Measurements from ENCODE around the gene ATP8B1. TPM values are rescaled to one million over a fixed set of nuclear protein-coding genes. Genes with fewer than 3 reads are reported as not detected.

Gene ATP8B1
- total and polyA plus RNA-seq, 9 of the 15 experiments (the other 6 are each of a cell fraction or from before 2014, with no cell fraction given), result 0.01 to 0.22 (median 0.03) TPM; not detected in 3

- TF ChIP-seq MYC (IDR thresholded peaks at IDR 0.05; ENCODE audit: low read depth, low read length) (no peak), MYC (CRISPR knock-in tag; IDR thresholded peaks at IDR 0.05; ENCODE audit: borderline replicate concordance, low read depth) (no peak), ELF1 (tag; IDR thresholded peaks at IDR 0.05) (peak; percentile 38; the same call in 1 of the 2 replicates), CEBPB (tag; IDR thresholded peaks at IDR 0.05) (peak; percentile 63; the same call in 1 of the 2 replicates), PREB (CRISPR knock-in tag; IDR thresholded peaks at IDR 0.05) (no peak), JUNB (CRISPR knock-in tag; conservative IDR thresholded peaks at IDR 0.05) (no peak), KDM2B (CRISPR knock-in tag; IDR thresholded peaks at IDR 0.05) (no peak), ZNF24 (IDR thresholded peaks at IDR 0.05) (no peak), LCOR (CRISPR knock-in tag; IDR thresholded peaks at IDR 0.05) (no peak), ZNF436 (CRISPR knock-in tag; IDR thresholded peaks at IDR 0.05) (no peak), ZNF277 (CRISPR knock-in tag; IDR thresholded peaks at IDR 0.05; ENCODE audit: borderline replicate concordance) (no peak), ZNF830 (CRISPR knock-in tag; IDR thresholded peaks at IDR 0.05) (no peak), MEIS2 (IDR thresholded peaks at IDR 0.05; ENCODE audit: partially characterized antibody) (peak; percentile 71), DPF2 (IDR thresholded peaks at IDR 0.05) (no peak), PHF20 (IDR thresholded peaks at IDR 0.05; ENCODE audit: partially characterized antibody) (no peak)
- TF ChIP-seq, protein P1, sequence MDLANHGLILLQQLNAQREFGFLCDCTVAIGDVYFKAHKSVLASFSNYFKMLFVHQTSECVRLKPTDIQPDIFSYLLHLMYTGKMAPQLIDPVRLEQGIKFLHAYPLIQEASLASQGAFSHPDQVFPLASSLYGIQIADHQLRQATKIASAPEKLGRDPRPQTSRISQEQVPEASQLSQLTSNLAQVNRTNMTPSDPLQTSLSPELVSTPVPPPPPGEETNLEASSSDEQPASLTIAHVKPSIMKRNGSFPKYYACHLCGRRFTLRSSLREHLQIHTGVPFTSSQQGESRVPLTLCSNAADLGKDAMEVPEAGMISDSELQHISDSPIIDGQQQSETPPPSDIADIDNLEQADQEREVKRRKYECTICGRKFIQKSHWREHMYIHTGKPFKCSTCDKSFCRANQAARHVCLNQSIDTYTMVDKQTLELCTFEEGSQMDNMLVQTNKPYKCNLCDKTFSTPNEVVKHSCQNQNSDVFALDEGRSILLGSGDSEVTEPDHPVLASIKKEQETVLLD (IDR thresholded peaks at IDR 0.05), result no peak
- TF ChIP-seq, protein P2, sequence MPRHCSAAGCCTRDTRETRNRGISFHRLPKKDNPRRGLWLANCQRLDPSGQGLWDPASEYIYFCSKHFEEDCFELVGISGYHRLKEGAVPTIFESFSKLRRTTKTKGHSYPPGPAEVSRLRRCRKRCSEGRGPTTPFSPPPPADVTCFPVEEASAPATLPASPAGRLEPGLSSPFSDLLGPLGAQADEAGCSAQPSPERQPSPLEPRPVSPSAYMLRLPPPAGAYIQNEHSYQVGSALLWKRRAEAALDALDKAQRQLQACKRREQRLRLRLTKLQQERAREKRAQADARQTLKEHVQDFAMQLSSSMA (CRISPR knock-in tag; IDR thresholded peaks at IDR 0.05), result no peak
- TF ChIP-seq, protein P3, sequence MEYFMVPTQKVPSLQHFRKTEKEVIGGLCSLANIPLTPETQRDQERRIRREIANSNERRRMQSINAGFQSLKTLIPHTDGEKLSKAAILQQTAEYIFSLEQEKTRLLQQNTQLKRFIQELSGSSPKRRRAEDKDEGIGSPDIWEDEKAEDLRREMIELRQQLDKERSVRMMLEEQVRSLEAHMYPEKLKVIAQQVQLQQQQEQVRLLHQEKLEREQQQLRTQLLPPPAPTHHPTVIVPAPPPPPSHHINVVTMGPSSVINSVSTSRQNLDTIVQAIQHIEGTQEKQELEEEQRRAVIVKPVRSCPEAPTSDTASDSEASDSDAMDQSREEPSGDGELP (CRISPR knock-in tag; IDR thresholded peaks at IDR 0.05; ENCODE audit: borderline replicate concordance), result no peak
Observed at GRCh38 chr18:57771193-57771592, 31.9 kb downstream of the ATP8B1 start (continued).
